ENCODE measurements around the gene RDH5.

GRCh38 chr12:55707841-55708694 lies 12.1 kb upstream of the RDH5 start, which contains the start of gene ITGA7:
- no peak for TF ChIP-seq EZH2 (IDR thresholded peaks at IDR 0.05; ENCODE audit: insufficient read depth, poor library complexity, severe bottlenecking)
- no peak for TF ChIP-seq EZH2phosphoT487 (IDR thresholded peaks at IDR 0.05; ENCODE audit: insufficient read depth, low read depth)
